Endothelial cell of umbilical vein (primary cell): ENCODE data around the gene TET2. TPM values are rescaled to one million over a fixed set of nuclear protein-coding genes. Genes with fewer than 3 reads are reported as not detected.
"Not testable (repeated sequence)": the region's sequence is repeated elsewhere in the genome, so short reads cannot be mapped to it uniquely, and the experiment has no call there.

Experiments used
- BruUV-seq: library from RNA; stranded (reverse); fragments of 400-500 nt; replicated peaks from 2 replicates; lab custom pipeline; 2021; lab: Mats Ljungman, UMichigan
- CTCF ChIA-PET: fragments of 300-600, 350-600 bp; sonication (Branson Sonifier 250); formaldehyde crosslinking; loops from one replicate; lab custom pipeline; 2021; ENCODE audit warnings: antibody characterized with exemption, inconsistent platforms; lab: Charles Lee
- POLR2A ChIA-PET: fragments of 300-600, 350-600 bp; sonication (Branson Sonifier 250); formaldehyde crosslinking; loops from one replicate; lab custom pipeline; 2021; ENCODE audit warnings: antibody characterized with exemption, inconsistent platforms; lab: Charles Lee
- DNase-seq: peaks from one replicate; pipeline ENCODE4 v3.0.0-alpha.2; 2011; ENCODE audit warnings: low read depth, low spot score
- FAIRE-seq: peaks from 2 replicates; lab custom pipeline; 2011; peaks lifted over from hg19 to GRCh38; lab: Jason Lieb, UNC
- H2AFZ ChIP-seq: 2 replicates; pipeline ENCODE4 v1.6.0; 2012; ENCODE audit warnings: low read depth, low read length, control low read depth, inconsistent platforms
- H3K27ac ChIP-seq: 2 replicates; pipeline ENCODE4 v1.5.1; 2011; ENCODE audit warnings: low read depth, mild to moderate bottlenecking, control low read depth, low read length, moderate library complexity; ENCODE audit not compliant: insufficient read depth
- H3K27me3 ChIP-seq, 2 experiments: 2 replicates each; pipeline versions ENCODE4 v1.6.0 to v1.6.1; 2011; ENCODE audit warnings: low read length in 2 of 2, mixed read lengths in 1 of 2; ENCODE audit not compliant: control insufficient read depth in 2 of 2, insufficient read depth in 2 of 2
- H3K36me3 ChIP-seq, 2 experiments: 2 replicates in 1 of 2; 3 replicates in 1 of 2; pipeline ENCODE4 v1.5.1; 2011; ENCODE audit warnings: low read length in 2 of 2, mild to moderate bottlenecking in 1 of 2, moderate library complexity in 1 of 2; ENCODE audit not compliant: control insufficient read depth in 2 of 2, insufficient read depth in 2 of 2; ENCODE audit errors: extremely low read depth in 1 of 2
- H3K4me1 ChIP-seq: 3 replicates; pipeline ENCODE4 v1.5.1; 2011; ENCODE audit warnings: mild to moderate bottlenecking, low read length; ENCODE audit not compliant: control insufficient read depth, insufficient read depth; ENCODE audit errors: extremely low read depth
- H3K4me2 ChIP-seq: 2 replicates; pipeline ENCODE4 v1.6.1; 2011; ENCODE audit warnings: low read length, control low read depth, mixed read lengths; ENCODE audit not compliant: insufficient read depth
- H3K4me3 ChIP-seq, 3 experiments: fragments of 200-600 bp in 1 of 3; sonication (generic), shearing (Covaris generic) in 1 of 3; replicated peaks in 1 of 3; 2 replicates each; pipeline ENCODE4 v1.5.1; 2011 to 2016; ENCODE audit warnings: control low read depth in 3 of 3, low read length in 3 of 3, mild to moderate bottlenecking in 2 of 3, inconsistent platforms in 1 of 3, low read depth in 1 of 3, moderate library complexity in 1 of 3; ENCODE audit not compliant: insufficient read depth in 1 of 3
- H3K79me2 ChIP-seq: 2 replicates; pipeline ENCODE4 v1.6.0; 2012; ENCODE audit warnings: low read length, inconsistent platforms; ENCODE audit not compliant: control insufficient read depth, insufficient read depth
- H3K9ac ChIP-seq: replicated peaks from 2 replicates; pipeline ENCODE3; 2011; ENCODE audit warnings: low read length, control low read depth; ENCODE audit not compliant: insufficient read depth; ENCODE audit errors: extremely low read depth
- H3K9me1 ChIP-seq: replicated peaks from 3 replicates; pipeline ENCODE4 v1.6.0; 2011; ENCODE audit warnings: mild to moderate bottlenecking, low read length; ENCODE audit not compliant: control insufficient read depth, insufficient read depth; ENCODE audit errors: extremely low read depth
- H3K9me3 ChIP-seq: replicated peaks from 2 replicates; pipeline ENCODE4 v1.5.1; 2012; ENCODE audit warnings: low read length, inconsistent platforms; ENCODE audit not compliant: control insufficient read depth, insufficient read depth
- H4K20me1 ChIP-seq: replicated peaks from 2 replicates; pipeline ENCODE3; 2011; ENCODE audit warnings: mild to moderate bottlenecking, low read length; ENCODE audit not compliant: control insufficient read depth, insufficient read depth; ENCODE audit errors: extremely low read depth
- CTCF ChIP-seq, 2 donors: IDR thresholded peaks; 1 replicate in 1 of 2; 2 replicates in 1 of 2; pipeline ENCODE4 v1.5.1; 2011; ENCODE audit warnings: low read length in 2 of 2, mild to moderate bottlenecking in 2 of 2, moderate library complexity in 2 of 2, control low read depth in 1 of 2, inconsistent platforms in 1 of 2, low read depth in 1 of 2; ENCODE audit not compliant: insufficient read depth in 1 of 2; ENCODE audit errors: extremely low read depth in 1 of 2
- EZH2 ChIP-seq: IDR thresholded peaks from 2 replicates; pipeline ENCODE4 v1.6.1; 2012; ENCODE audit warnings: borderline replicate concordance, low read depth, mild to moderate bottlenecking, moderate library complexity, low read length, inconsistent platforms; ENCODE audit not compliant: severe bottlenecking
- FOS ChIP-seq: IDR thresholded peaks from 2 replicates; pipeline ENCODE4 v1.6.1; 2011; ENCODE audit warnings: mild to moderate bottlenecking, low read length, moderate library complexity, borderline replicate concordance; ENCODE audit not compliant: insufficient read depth
- GATA2 ChIP-seq: IDR thresholded peaks from 2 replicates; pipeline ENCODE4 v1.7.0; 2011; ENCODE audit warnings: low read depth, mild to moderate bottlenecking, moderate library complexity, mixed read lengths, low read length; ENCODE audit not compliant: insufficient read length, insufficient read depth
- JUN ChIP-seq: IDR thresholded peaks from 2 replicates; pipeline ENCODE4 v1.6.1; 2011; ENCODE audit warnings: borderline replicate concordance, low read depth; ENCODE audit not compliant: insufficient read length, insufficient read depth
- MYC ChIP-seq: IDR thresholded peaks from one replicate; pipeline ENCODE4 v1.6.1; 2011; ENCODE audit warnings: mild to moderate bottlenecking, low read depth, low read length
- POLR2A ChIP-seq: IDR thresholded peaks from 2 replicates; pipeline ENCODE4 v1.6.1; 2012; ENCODE audit warnings: low read depth, mild to moderate bottlenecking, control low read depth, low read length
- POLR2AphosphoS5 ChIP-seq: IDR thresholded peaks from 2 replicates; pipeline ENCODE4 v1.6.1; 2012; ENCODE audit warnings: low read depth, mild to moderate bottlenecking, control low read depth, low read length, moderate library complexity; ENCODE audit not compliant: insufficient read depth
- dilution Hi-C: fragments of 300-500 bp; cut with MboI; formaldehyde crosslinking; loops from one replicate; pipeline ENCODE4 v1.15.0; 2019; ENCODE audit warnings: low sequenced_read_pairs; ENCODE audit not compliant: extremely low pct_ligation_motif_present
- intact Hi-C: fragments of 100-400 bp; cut with micrococcal nuclease; formaldehyde crosslinking; loops from one replicate; pipeline ENCODE4 v1.10.0; 2022
- polyA plus RNA-seq, 4 experiments: library from polyadenylated mRNA; depleted of rRNA in 3 of 4; stranded (reverse) in 3 of 4; unstranded in 1 of 4; fragments of >200 nt; gene quantifications; 2 replicates each; pipeline versions ENCODE4 v1.2.1 to v1.2.3, GENCODE V29; 2011 to 2012; ENCODE audit warnings: missing spikeins in 1 of 4
- total RNA-seq: library from RNA; stranded (reverse); gene quantifications from 2 replicates; pipeline ENCODE4 v1.2.3, GENCODE V29; 2021
- TF ChIP-seq, protein P1 (sequence below): IDR thresholded peaks from 2 replicates; pipeline ENCODE4 v1.6.1; 2011; ENCODE audit not compliant: insufficient read depth, insufficient read length

Gene TET2
- total and polyA plus RNA-seq, 2 donors (not counting 3 experiments of a cell fraction or from before 2014, with no cell fraction given), result 4.8 to 17.5 TPM

DNA sequence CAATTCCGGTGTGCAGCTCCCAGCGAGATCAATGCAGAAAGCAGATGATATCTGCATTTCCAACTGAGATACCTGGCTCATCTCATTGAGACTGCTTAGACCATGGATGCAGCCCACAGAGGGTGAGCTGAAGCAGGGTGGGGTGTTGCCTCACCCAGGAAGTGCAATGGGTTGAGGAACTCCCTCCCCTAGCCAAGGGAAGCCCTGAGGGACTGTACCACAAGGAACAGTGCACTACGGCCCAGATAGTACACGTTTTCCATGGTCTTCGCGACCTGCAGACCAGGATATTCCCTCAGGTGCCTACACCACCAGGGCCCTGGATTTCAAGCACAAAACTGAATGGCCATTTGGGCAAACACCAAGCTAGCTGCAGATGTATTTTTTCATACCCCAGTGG is 150.0 kb downstream of the TET2 start:
- Histone ChIP-seq H3K36me3 (no peaks in the 10 kb centered on the region), H3K4me2 (no peak overlapping the region), H4K20me1 (no peaks in the 10 kb centered on the region), H2AFZ (no peak overlapping the region), H3K9me3 (no peaks in the 10 kb centered on the region), H3K4me3 (no peak overlapping the region), H3K9me1 (no peaks in the 10 kb centered on the region), H3K27me3 (no peaks in the 10 kb centered on the region), H3K9ac (no peak overlapping the region), H3K4me1 (no peaks in the 10 kb centered on the region), H3K79me2 (no peaks in the 10 kb centered on the region), H3K27ac (no peak overlapping the region)
- POLR2A ChIA-PET, result no interaction called here
- DNase-seq (no peak), FAIRE-seq (no peak)
- intact Hi-C loops, result no loop called here
- dilution Hi-C loops, result no loop called here
- BruUV-seq, result no TSS peak
- CTCF ChIA-PET, result no interaction called here
- TF ChIP-seq JUN, result no peak
- TF ChIP-seq, protein P1, sequence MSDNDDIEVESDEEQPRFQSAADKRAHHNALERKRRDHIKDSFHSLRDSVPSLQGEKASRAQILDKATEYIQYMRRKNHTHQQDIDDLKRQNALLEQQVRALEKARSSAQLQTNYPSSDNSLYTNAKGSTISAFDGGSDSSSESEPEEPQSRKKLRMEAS, result no peak
- no peak for TF ChIP-seq EZH2
- no peak for TF ChIP-seq MYC
- TF ChIP-seq CTCF (IDR thresholded peaks at IDR 0.05; ENCODE audit: extremely low read depth in 1 of 2, insufficient read depth in 1 of 2, low read depth in 1 of 2, low read length in 2 of 2), result no peak
- no peak for TF ChIP-seq POLR2AphosphoS5
- TF ChIP-seq POLR2A, result no peak
- no peak for TF ChIP-seq GATA2
- no peak for TF ChIP-seq FOS

GRCh38 chr4:105299027-105299426 is 152.4 kb downstream of the TET2 start:
- H3K79me2 ChIP-seq, H3K9ac ChIP-seq, FAIRE-seq, POLR2A ChIA-PET, H3K4me2 ChIP-seq, H3K27me3 ChIP-seq, H3K27ac ChIP-seq, H3K4me3 ChIP-seq, DNase-seq, H3K36me3 ChIP-seq, H3K9me3 ChIP-seq, intact Hi-C loops, H3K9me1 ChIP-seq, dilution Hi-C loops, CTCF ChIA-PET, H3K4me1 ChIP-seq, BruUV-seq, H2AFZ ChIP-seq, H4K20me1 ChIP-seq: not testable (repeated sequence)
